Fibroblast of gingiva (primary cell): ENCODE measurements around the gene UBE2J2.

Experiments
- DNase-seq: peaks from one replicate; pipeline ENCODE4 v3.0.0-alpha.2; 2011; ENCODE audit warnings: low read depth

The UBE2J2 gene

GRCh38 chr1:1280782-1281481 lies 7.3 kb upstream of the UBE2J2 start:
- DNase-seq, result no peak

GRCh38 chr1:1279028-1279427 lies 5.4 kb upstream of the UBE2J2 start:
- no peak for DNase-seq

GRCh38 chr1:1278620-1279019 lies 5.0 kb upstream of the UBE2J2 start:
- DNase-seq, result no peak

- DNase-seq, result no peak
These were observed 2.2 kb upstream of the UBE2J2 start for GRCh38 chr1:1275836-1276235.

- DNase-seq, result no peak
These were observed 1.3 kb upstream of the UBE2J2 start for GRCh38 chr1:1274931-1275431.

GRCh38 chr1:1274299-1274930 lies 761 bp upstream of the UBE2J2 start:
- DNase-seq, result no peak

- DNase-seq, result no peak
These were observed 494 bp downstream of the UBE2J2 start for GRCh38 chr1:1273209-1273511.

GRCh38 chr1:1272341-1273208 lies 1.1 kb downstream of the UBE2J2 start:
- no peak for DNase-seq

- no peak for DNase-seq
These were observed 2.8 kb downstream of the UBE2J2 start for GRCh38 chr1:1270813-1271212.

GRCh38 chr1:1268284-1268682 lies 5.4 kb downstream of the UBE2J2 start:
- no peak for DNase-seq

- no peak for DNase-seq
These were observed 6.0 kb downstream of the UBE2J2 start for GRCh38 chr1:1267488-1268283.

GRCh38 chr1:1264868-1265272 lies 8.8 kb downstream of the UBE2J2 start:
- peak; percentile 97 for DNase-seq

- DNase-seq, result no peak
These were observed 9.6 kb downstream of the UBE2J2 start for GRCh38 chr1:1264026-1264425.

- no peak for DNase-seq
These were observed 10.9 kb downstream of the UBE2J2 start for GRCh38 chr1:1262758-1263157.

- DNase-seq, result no peak
These were observed 11.6 kb downstream of the UBE2J2 start for GRCh38 chr1:1262071-1262470.

GRCh38 chr1:1260843-1261560 lies 12.7 kb downstream of the UBE2J2 start:
- no peak for DNase-seq

GRCh38 chr1:1259951-1260600 lies 13.6 kb downstream of the UBE2J2 start:
- DNase-seq, result no peak

GRCh38 chr1:1259540-1259939 lies 14.1 kb downstream of the UBE2J2 start:
- DNase-seq, result no peak

- DNase-seq, result no peak
These were observed 14.6 kb downstream of the UBE2J2 start for GRCh38 chr1:1259119-1259488.

GRCh38 chr1:1256956-1257871 lies 16.4 kb downstream of the UBE2J2 start:
- DNase-seq, result no peak
